ENCODE measurements around the gene ADGRA3. TPM values are rescaled to one million over a fixed set of nuclear protein-coding genes. Genes with fewer than 3 reads are reported as not detected.

Gene ADGRA3
- total and polyA plus RNA-seq, 2 donors (not counting 3 experiments of a cell fraction or from before 2014, with no cell fraction given) = 17.2 to 36.2 TPM

- Histone ChIP-seq H3K4me2 (ENCODE audit: insufficient read depth, low read length) (no peak overlapping the region), H3K36me3 (ENCODE audit: control insufficient read depth in 2 of 2, extremely low read depth in 1 of 2, insufficient read depth in 2 of 2, low read length in 2 of 2) (no peaks in the 10 kb centered on the region), H3K4me1 (ENCODE audit: control insufficient read depth, extremely low read depth, insufficient read depth, low read length) (no peaks in the 10 kb centered on the region), H3K9ac (replicated peaks; ENCODE audit: extremely low read depth, insufficient read depth, low read length) (no peak overlapping the region), H3K27ac (ENCODE audit: insufficient read depth, low read depth, low read length) (no peak overlapping the region), H3K4me3 (replicated peaks in 1 of 3; ENCODE audit: insufficient read depth in 1 of 3, low read depth in 1 of 3, low read length in 3 of 3) (no peak overlapping the region), H3K9me3 (replicated peaks; ENCODE audit: control insufficient read depth, insufficient read depth, low read length) (no peaks in the 10 kb centered on the region), H4K20me1 (replicated peaks; ENCODE audit: control insufficient read depth, extremely low read depth, insufficient read depth, low read length) (no peaks in the 10 kb centered on the region), H2AFZ (ENCODE audit: low read depth, low read length) (no peak overlapping the region), H3K27me3 (ENCODE audit: control insufficient read depth in 2 of 2, insufficient read depth in 2 of 2, low read length in 2 of 2) (no peaks in the 10 kb centered on the region), H3K79me2 (ENCODE audit: control insufficient read depth, insufficient read depth, low read length) (no peaks in the 10 kb centered on the region), H3K9me1 (replicated peaks; ENCODE audit: control insufficient read depth, extremely low read depth, insufficient read depth, low read length) (no peaks in the 10 kb centered on the region)
- no peak for TF ChIP-seq POLR2A (IDR thresholded peaks at IDR 0.05; ENCODE audit: low read depth, low read length)
- TF ChIP-seq FOS (IDR thresholded peaks at IDR 0.05; ENCODE audit: borderline replicate concordance, insufficient read depth, low read length) = no peak
- no peak for TF ChIP-seq JUN (IDR thresholded peaks at IDR 0.05; ENCODE audit: borderline replicate concordance, insufficient read depth, insufficient read length, low read depth)
- TF ChIP-seq EZH2 (IDR thresholded peaks at IDR 0.05; ENCODE audit: borderline replicate concordance, low read depth, low read length, severe bottlenecking) = no peak
- TF ChIP-seq GATA2 (IDR thresholded peaks at IDR 0.05; ENCODE audit: insufficient read depth, insufficient read length, low read depth, low read length) = no peak
- no peak for TF ChIP-seq MYC (IDR thresholded peaks at IDR 0.05; ENCODE audit: low read depth, low read length)
- no peak for TF ChIP-seq POLR2AphosphoS5 (IDR thresholded peaks at IDR 0.05; ENCODE audit: insufficient read depth, low read depth, low read length)
- TF ChIP-seq MAX (IDR thresholded peaks at IDR 0.05; ENCODE audit: insufficient read depth, insufficient read length) = no peak
- no peak for DNase-seq (ENCODE audit: low read depth, low spot score)
- FAIRE-seq = no peak
- dilution Hi-C loops (cut with MboI; ENCODE audit: extremely low pct_ligation_motif_present, low sequenced_read_pairs) = no loop called here
- intact Hi-C loops (cut with micrococcal nuclease) = no loop called here
- ChIA-PET POLR2A (no interaction called here), CTCF (no interaction called here)
- no TSS peak for BruUV-seq (replicated peaks)
These were observed 49.9 kb downstream of the ADGRA3 start for GRCh38 chr4:22465996-22466395.

GRCh38 chr4:22465349-22465748, 50.5 kb downstream of the ADGRA3 start:
- Histone ChIP-seq H3K9me1 (replicated peaks; ENCODE audit: control insufficient read depth, extremely low read depth, insufficient read depth, low read length) (no peaks in the 10 kb centered on the region), H3K9me3 (replicated peaks; ENCODE audit: control insufficient read depth, insufficient read depth, low read length) (no peaks in the 10 kb centered on the region), H4K20me1 (replicated peaks; ENCODE audit: control insufficient read depth, extremely low read depth, insufficient read depth, low read length) (no peaks in the 10 kb centered on the region), H3K79me2 (ENCODE audit: control insufficient read depth, insufficient read depth, low read length) (no peaks in the 10 kb centered on the region), H3K27ac (ENCODE audit: insufficient read depth, low read depth, low read length) (no peak overlapping the region), H3K36me3 (ENCODE audit: control insufficient read depth in 2 of 2, extremely low read depth in 1 of 2, insufficient read depth in 2 of 2, low read length in 2 of 2) (no peaks in the 10 kb centered on the region), H2AFZ (ENCODE audit: low read depth, low read length) (no peak overlapping the region), H3K27me3 (ENCODE audit: control insufficient read depth in 2 of 2, insufficient read depth in 2 of 2, low read length in 2 of 2) (no peaks in the 10 kb centered on the region), H3K4me2 (ENCODE audit: insufficient read depth, low read length) (no peak overlapping the region), H3K4me1 (ENCODE audit: control insufficient read depth, extremely low read depth, insufficient read depth, low read length) (no peaks in the 10 kb centered on the region), H3K4me3 (replicated peaks in 1 of 3; ENCODE audit: insufficient read depth in 1 of 3, low read depth in 1 of 3, low read length in 3 of 3) (no peak overlapping the region), H3K9ac (replicated peaks; ENCODE audit: extremely low read depth, insufficient read depth, low read length) (no peak overlapping the region)
- ChIA-PET POLR2A (no interaction called here), CTCF (no interaction called here)
- dilution Hi-C loops (cut with MboI; ENCODE audit: extremely low pct_ligation_motif_present, low sequenced_read_pairs) = no loop called here
- BruUV-seq (replicated peaks) = no TSS peak
- TF ChIP-seq JUN (IDR thresholded peaks at IDR 0.05; ENCODE audit: borderline replicate concordance, insufficient read depth, insufficient read length, low read depth) (no peak), MYC (IDR thresholded peaks at IDR 0.05; ENCODE audit: low read depth, low read length) (no peak), POLR2AphosphoS5 (IDR thresholded peaks at IDR 0.05; ENCODE audit: insufficient read depth, low read depth, low read length) (no peak), FOS (IDR thresholded peaks at IDR 0.05; ENCODE audit: borderline replicate concordance, insufficient read depth, low read length) (no peak), POLR2A (IDR thresholded peaks at IDR 0.05; ENCODE audit: low read depth, low read length) (no peak), GATA2 (IDR thresholded peaks at IDR 0.05; ENCODE audit: insufficient read depth, insufficient read length, low read depth, low read length) (no peak), EZH2 (IDR thresholded peaks at IDR 0.05; ENCODE audit: borderline replicate concordance, low read depth, low read length, severe bottlenecking) (no peak), CTCF (IDR thresholded peaks at IDR 0.05; ENCODE audit: extremely low read depth in 1 of 2, insufficient read depth in 1 of 2, low read depth in 1 of 2, low read length in 2 of 2) (no peak), MAX (IDR thresholded peaks at IDR 0.05; ENCODE audit: insufficient read depth, insufficient read length) (no peak)
- no peak for FAIRE-seq
- DNase-seq (ENCODE audit: low read depth, low spot score) = no peak
- intact Hi-C loops (cut with micrococcal nuclease) = no loop called here

Data from endothelial cell of umbilical vein (primary cell).